Lung (tissue), 12 donors: ENCODE data around the gene COMMD3. TPM values are rescaled to one million over a fixed set of nuclear protein-coding genes. Genes with fewer than 3 reads are reported as not detected.
"Not testable (repeated sequence)": the region's sequence is repeated elsewhere in the genome, so short reads cannot be mapped to it uniquely, and the experiment has no call there.

Source experiments
- ATAC-seq: fragments of 200-7000 bp; cut with Tn5 transposase; one replicate; pipeline ENCODE4 v1.9.1; 2020; ENCODE audit warnings: moderate number of reproducible peaks; ENCODE audit not compliant: insufficient read depth, low FRiP score
- DNase-seq, 3 donors: peaks; one replicate each; pipeline ENCODE4 v3.0.0-alpha.2; 2013 to 2017
- H3K27ac ChIP-seq, 2 donors: one replicate each; pipeline ENCODE4 v1.5.1; 2013; ENCODE audit warnings: mild to moderate bottlenecking in 2 of 2, moderate library complexity in 2 of 2, control low read depth in 1 of 2, inconsistent platforms in 1 of 2, low read depth in 1 of 2, low read length in 1 of 2
- H3K27me3 ChIP-seq, 3 donors: one replicate each; pipeline ENCODE4 v1.5.1; 2013; ENCODE audit warnings: low read length in 2 of 3; ENCODE audit not compliant: control insufficient read depth in 3 of 3, insufficient read depth in 3 of 3
- H3K36me3 ChIP-seq, 4 donors: one replicate each; pipeline ENCODE4 v1.5.1; 2013; ENCODE audit warnings: low read length in 4 of 4, mild to moderate bottlenecking in 1 of 4, moderate library complexity in 1 of 4; ENCODE audit not compliant: control insufficient read depth in 4 of 4, insufficient read depth in 4 of 4
- H3K4me1 ChIP-seq, 5 donors: one replicate each; pipeline ENCODE4 v1.5.1; 2013; ENCODE audit warnings: low read length in 5 of 5, mild to moderate bottlenecking in 2 of 5, moderate library complexity in 1 of 5; ENCODE audit not compliant: control insufficient read depth in 5 of 5, insufficient read depth in 5 of 5
- H3K4me3 ChIP-seq: one replicate; pipeline ENCODE4 v1.5.1; 2013; ENCODE audit warnings: mild to moderate bottlenecking, control low read depth, moderate library complexity
- H3K9ac ChIP-seq, 2 donors: one replicate each; pipeline ENCODE4 v1.5.1; 2013; ENCODE audit warnings: low read length in 2 of 2, control low read depth in 1 of 2; ENCODE audit not compliant: insufficient read depth in 1 of 2
- H3K9me3 ChIP-seq, 4 donors: one replicate each; pipeline ENCODE4 v1.5.1; 2013; ENCODE audit warnings: low read length in 3 of 4, mild to moderate bottlenecking in 1 of 4, moderate library complexity in 1 of 4; ENCODE audit not compliant: control insufficient read depth in 4 of 4, insufficient read depth in 3 of 4
- CTCF ChIP-seq: IDR thresholded peaks from 2 replicates; pipeline ENCODE4 v1.5.1; 2012; ENCODE audit warnings: mild to moderate bottlenecking; ENCODE audit errors: control extremely low read depth, extremely low read depth
- WGBS, 2 donors: extraction: QIAGEN DNeasy Blood & Tissue Kit; methylation state at CpG; one replicate each; pipeline ENCODE4 v1.1.7; 2013; 5-methylcytosine and 5-hydroxymethylcytosine counted together
- polyA plus RNA-seq, 2 donors: library from polyadenylated mRNA; stranded (reverse); fragments of 200-250 nt; gene quantifications; one replicate each; pipeline ENCODE4 v1.2.1, GENCODE V29; 2013
- total RNA-seq, 2 donors: library from RNA; depleted of rRNA in 1 of 2; stranded (reverse); fragments of >200 nt in 1 of 2; gene quantifications; one replicate each; pipeline ENCODE4 v1.2.1, GENCODE V29; 2014 to 2021
- donor health status: control.
- donor health status: control.
- donor health status: Bipolar disorder and iron deficiency.
- donor health status: healthy.
- donor health status: DM: yes; HTN: yes; CAD: no.

Gene COMMD3
- total and polyA plus RNA-seq, 4 donors, result 40.6 to 70.3 (median 56.2) TPM

GRCh38 chr10:22349755-22350154, 33.6 kb downstream of the COMMD3 start:
- Histone ChIP-seq H3K27me3 (peaks cover 8 to 38% (median 33%) of the 10 kb centered on the region in 3 donors), H3K4me1 (no peaks in the 10 kb centered on the region), H3K27ac (no peak overlapping the region), H3K9ac (no peak overlapping the region), H3K4me3 (no peak overlapping the region), H3K9me3 (peaks cover 0 to 8% (median 0%) of the 10 kb centered on the region in 4 donors), H3K36me3 (no peaks in the 10 kb centered on the region)
- TF ChIP-seq CTCF, result no peak
- 99 to 100% methylated on average over 1 of the region's 1 CpG for WGBS, 2 donors
- DNase-seq, result no peak
- no peak for ATAC-seq

GRCh38 chr10:22351131-22351703, 35.0 kb downstream of the COMMD3 start:
- Histone ChIP-seq H3K9ac (no peak overlapping the region), H3K9me3 (no peaks in the 10 kb centered on the region), H3K4me3 (no peak overlapping the region), H3K36me3 (no peaks in the 10 kb centered on the region), H3K27ac (no peak overlapping the region), H3K27me3 (peaks cover 3 to 26% (median 19%) of the 10 kb centered on the region in 3 donors), H3K4me1 (no peaks in the 10 kb centered on the region)
- no peak for TF ChIP-seq CTCF
- DNase-seq, result no peak
- 89 to 92% methylated on average over 5 of the region's 5 CpGs for WGBS, 2 donors
- no peak for ATAC-seq

GRCh38 chr10:22356324-22356873, 40.2 kb downstream of the COMMD3 start:
- no peak overlapping the region for H3K27ac ChIP-seq
- H3K9ac ChIP-seq, result no peak overlapping the region
- DNase-seq, result no peak
- 85 to 90% methylated on average over 4 of the region's 4 CpGs for WGBS, 2 donors
- no peak for ATAC-seq
- no peak for TF ChIP-seq CTCF
- H3K36me3 ChIP-seq, result no peaks in the 10 kb centered on the region
- H3K4me3 ChIP-seq, result no peak overlapping the region
- H3K9me3 ChIP-seq, result no peaks in the 10 kb centered on the region
- H3K4me1 ChIP-seq, result no peaks in the 10 kb centered on the region
- H3K27me3 ChIP-seq, result no peaks in the 10 kb centered on the region

GRCh38 chr10:22357770-22358169, 41.6 kb downstream of the COMMD3 start:
- H3K9ac ChIP-seq, result not testable (repeated sequence)
- WGBS, 2 donors, result 79 to 84% methylated on average over 3 of the region's 4 CpGs

More at GRCh38 chr10:22357770-22358169, 41.6 kb downstream of the COMMD3 start:
- not testable (repeated sequence) for H3K27me3 ChIP-seq, DNase-seq, ATAC-seq, H3K9me3 ChIP-seq, H3K36me3 ChIP-seq, H3K4me3 ChIP-seq, H3K4me1 ChIP-seq, H3K27ac ChIP-seq
